GOT3 (cell line): Measurements from ENCODE around the gene BAIAP3.

ENCODE experiments used
- DNase-seq: peaks from one replicate; lab custom pipeline; 2025; ENCODE audit warnings: mixed read lengths; lab: John Stamatoyannopoulos, UW

BAIAP3 gene

GRCh38 chr16:1332618-1333148 is 762 bp upstream of the BAIAP3 start:
- DNase-seq = no peak

GRCh38 chr16:1333854-1334700 is 632 bp downstream of the BAIAP3 start:
- DNase-seq = no peak

- no peak for DNase-seq
Measured at GRCh38 chr16:1334739-1335138, 1.3 kb downstream of the BAIAP3 start.

- no peak for DNase-seq
Measured at GRCh38 chr16:1335211-1335971, 1.9 kb downstream of the BAIAP3 start.

GRCh38 chr16:1335996-1336395 is 2.6 kb downstream of the BAIAP3 start:
- DNase-seq = no peak

- DNase-seq = no peak
Measured at GRCh38 chr16:1336619-1337018, 3.2 kb downstream of the BAIAP3 start.

GRCh38 chr16:1337486-1337885 is 4.0 kb downstream of the BAIAP3 start:
- no peak for DNase-seq

- no peak for DNase-seq
Measured at GRCh38 chr16:1338119-1338730, 4.8 kb downstream of the BAIAP3 start.

- DNase-seq = no peak
Measured at GRCh38 chr16:1338855-1339675, 5.6 kb downstream of the BAIAP3 start.

- no peak for DNase-seq
Measured at GRCh38 chr16:1340730-1341494, 7.5 kb downstream of the BAIAP3 start.

- no peak for DNase-seq
Measured at GRCh38 chr16:1341495-1342420, 8.3 kb downstream of the BAIAP3 start.

GRCh38 chr16:1342526-1343427 is 9.3 kb downstream of the BAIAP3 start:
- peak; percentile 42 for DNase-seq

GRCh38 chr16:1343428-1344242 is 10.2 kb downstream of the BAIAP3 start:
- DNase-seq = no peak

GRCh38 chr16:1344499-1344898 is 11.1 kb downstream of the BAIAP3 start:
- DNase-seq = no peak

- no peak for DNase-seq
Measured at GRCh38 chr16:1345087-1345486, 11.6 kb downstream of the BAIAP3 start.

- DNase-seq = no peak
Measured at GRCh38 chr16:1345651-1346421, 12.4 kb downstream of the BAIAP3 start.
